ENCODE results near the gene XYLT1.

XYLT1 gene

DNA sequence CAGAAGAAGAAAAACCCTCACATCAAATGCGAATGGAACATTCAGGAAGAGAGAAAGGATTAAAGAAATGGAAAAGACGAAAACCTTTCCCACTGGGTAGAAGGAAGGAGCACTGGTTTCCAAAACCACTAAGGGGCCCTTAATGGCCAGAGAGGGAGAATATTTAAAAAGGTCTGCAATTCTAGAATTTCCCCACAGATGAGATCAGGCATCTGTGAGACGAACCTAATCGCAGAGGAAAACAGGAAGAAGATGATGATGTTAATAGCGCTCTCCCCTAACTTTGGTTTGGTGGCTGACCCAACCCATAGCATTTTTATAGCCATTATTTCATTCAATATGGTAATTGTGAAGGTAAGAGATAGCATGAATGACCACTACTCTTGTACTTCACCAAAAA lies 32.8 kb downstream of the XYLT1 start:
- TF ChIP-seq, protein P1, sequence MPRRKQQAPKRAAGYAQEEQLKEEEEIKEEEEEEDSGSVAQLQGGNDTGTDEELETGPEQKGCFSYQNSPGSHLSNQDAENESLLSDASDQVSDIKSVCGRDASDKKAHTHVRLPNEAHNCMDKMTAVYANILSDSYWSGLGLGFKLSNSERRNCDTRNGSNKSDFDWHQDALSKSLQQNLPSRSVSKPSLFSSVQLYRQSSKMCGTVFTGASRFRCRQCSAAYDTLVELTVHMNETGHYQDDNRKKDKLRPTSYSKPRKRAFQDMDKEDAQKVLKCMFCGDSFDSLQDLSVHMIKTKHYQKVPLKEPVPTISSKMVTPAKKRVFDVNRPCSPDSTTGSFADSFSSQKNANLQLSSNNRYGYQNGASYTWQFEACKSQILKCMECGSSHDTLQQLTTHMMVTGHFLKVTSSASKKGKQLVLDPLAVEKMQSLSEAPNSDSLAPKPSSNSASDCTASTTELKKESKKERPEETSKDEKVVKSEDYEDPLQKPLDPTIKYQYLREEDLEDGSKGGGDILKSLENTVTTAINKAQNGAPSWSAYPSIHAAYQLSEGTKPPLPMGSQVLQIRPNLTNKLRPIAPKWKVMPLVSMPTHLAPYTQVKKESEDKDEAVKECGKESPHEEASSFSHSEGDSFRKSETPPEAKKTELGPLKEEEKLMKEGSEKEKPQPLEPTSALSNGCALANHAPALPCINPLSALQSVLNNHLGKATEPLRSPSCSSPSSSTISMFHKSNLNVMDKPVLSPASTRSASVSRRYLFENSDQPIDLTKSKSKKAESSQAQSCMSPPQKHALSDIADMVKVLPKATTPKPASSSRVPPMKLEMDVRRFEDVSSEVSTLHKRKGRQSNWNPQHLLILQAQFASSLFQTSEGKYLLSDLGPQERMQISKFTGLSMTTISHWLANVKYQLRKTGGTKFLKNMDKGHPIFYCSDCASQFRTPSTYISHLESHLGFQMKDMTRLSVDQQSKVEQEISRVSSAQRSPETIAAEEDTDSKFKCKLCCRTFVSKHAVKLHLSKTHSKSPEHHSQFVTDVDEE (CRISPR knock-in tag; IDR thresholded peaks at IDR 0.05), result no peak
- TF ChIP-seq ZC3H10 (CRISPR knock-in tag; IDR thresholded peaks at IDR 0.05), result no peak
- TF ChIP-seq PPARA (CRISPR knock-in tag; IDR thresholded peaks at IDR 0.05; ENCODE audit: borderline replicate concordance), result no peak
- TF ChIP-seq SNAI2 (CRISPR knock-in tag; IDR thresholded peaks at IDR 0.05), result no peak
- TF ChIP-seq ISL1 (CRISPR knock-in tag; IDR thresholded peaks at IDR 0.05), result no peak
- no peak for TF ChIP-seq ZNF70 (CRISPR knock-in tag; IDR thresholded peaks at IDR 0.05)
- TF ChIP-seq CSDC2 (CRISPR knock-in tag; IDR thresholded peaks at IDR 0.05), result no peak
- TF ChIP-seq, protein P2, sequence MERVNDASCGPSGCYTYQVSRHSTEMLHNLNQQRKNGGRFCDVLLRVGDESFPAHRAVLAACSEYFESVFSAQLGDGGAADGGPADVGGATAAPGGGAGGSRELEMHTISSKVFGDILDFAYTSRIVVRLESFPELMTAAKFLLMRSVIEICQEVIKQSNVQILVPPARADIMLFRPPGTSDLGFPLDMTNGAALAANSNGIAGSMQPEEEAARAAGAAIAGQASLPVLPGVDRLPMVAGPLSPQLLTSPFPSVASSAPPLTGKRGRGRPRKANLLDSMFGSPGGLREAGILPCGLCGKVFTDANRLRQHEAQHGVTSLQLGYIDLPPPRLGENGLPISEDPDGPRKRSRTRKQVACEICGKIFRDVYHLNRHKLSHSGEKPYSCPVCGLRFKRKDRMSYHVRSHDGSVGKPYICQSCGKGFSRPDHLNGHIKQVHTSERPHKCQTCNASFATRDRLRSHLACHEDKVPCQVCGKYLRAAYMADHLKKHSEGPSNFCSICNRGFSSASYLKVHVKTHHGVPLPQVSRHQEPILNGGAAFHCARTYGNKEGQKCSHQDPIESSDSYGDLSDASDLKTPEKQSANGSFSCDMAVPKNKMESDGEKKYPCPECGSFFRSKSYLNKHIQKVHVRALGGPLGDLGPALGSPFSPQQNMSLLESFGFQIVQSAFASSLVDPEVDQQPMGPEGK (CRISPR knock-in tag; IDR thresholded peaks at IDR 0.05; ENCODE audit: borderline replicate concordance), result no peak
- TF ChIP-seq, protein P3, sequence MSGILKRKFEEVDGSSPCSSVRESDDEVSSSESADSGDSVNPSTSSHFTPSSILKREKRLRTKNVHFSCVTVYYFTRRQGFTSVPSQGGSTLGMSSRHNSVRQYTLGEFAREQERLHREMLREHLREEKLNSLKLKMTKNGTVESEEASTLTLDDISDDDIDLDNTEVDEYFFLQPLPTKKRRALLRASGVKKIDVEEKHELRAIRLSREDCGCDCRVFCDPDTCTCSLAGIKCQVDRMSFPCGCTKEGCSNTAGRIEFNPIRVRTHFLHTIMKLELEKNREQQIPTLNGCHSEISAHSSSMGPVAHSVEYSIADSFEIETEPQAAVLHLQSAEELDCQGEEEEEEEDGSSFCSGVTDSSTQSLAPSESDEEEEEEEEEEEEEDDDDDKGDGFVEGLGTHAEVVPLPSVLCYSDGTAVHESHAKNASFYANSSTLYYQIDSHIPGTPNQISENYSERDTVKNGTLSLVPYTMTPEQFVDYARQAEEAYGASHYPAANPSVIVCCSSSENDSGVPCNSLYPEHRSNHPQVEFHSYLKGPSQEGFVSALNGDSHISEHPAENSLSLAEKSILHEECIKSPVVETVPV (CRISPR knock-in tag; IDR thresholded peaks at IDR 0.05), result no peak
- TF ChIP-seq ZNF8 (CRISPR knock-in tag; IDR thresholded peaks at IDR 0.05), result no peak

DNA sequence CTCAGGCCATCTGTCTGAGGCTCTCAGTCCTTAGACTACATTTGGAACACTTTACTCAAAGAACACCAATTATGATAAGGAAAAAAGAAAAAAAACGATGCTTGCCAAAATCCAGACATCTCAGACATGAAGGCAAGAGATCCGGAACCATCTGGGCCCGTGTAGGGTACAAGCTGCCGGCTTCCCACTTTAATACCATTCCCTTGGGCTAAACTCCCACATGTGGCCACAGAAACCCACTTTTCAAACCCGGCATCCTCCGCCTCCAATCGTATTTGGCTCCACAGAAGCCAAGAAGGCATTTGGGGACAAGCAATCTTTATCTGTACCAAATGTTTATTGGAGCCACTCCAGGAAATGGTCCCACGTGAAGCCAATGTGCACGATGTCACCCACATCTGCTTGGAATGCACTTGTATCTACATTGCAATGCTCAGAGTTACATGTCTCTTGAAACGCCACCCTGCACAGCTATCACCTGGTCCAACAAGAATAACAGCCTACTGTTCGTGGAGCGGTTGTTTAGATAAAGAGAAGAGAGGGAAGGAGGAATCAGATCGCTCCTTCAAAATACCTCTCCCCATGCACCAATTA lies 33.5 kb downstream of the XYLT1 start:
- no peak for TF ChIP-seq ZC3H10 (CRISPR knock-in tag; IDR thresholded peaks at IDR 0.05)
- no peak for TF ChIP-seq RARB (CRISPR knock-in tag; IDR thresholded peaks at IDR 0.05)
- TF ChIP-seq ZNF8 (CRISPR knock-in tag; IDR thresholded peaks at IDR 0.05), result no peak
- TF ChIP-seq CSDC2 (CRISPR knock-in tag; IDR thresholded peaks at IDR 0.05), result no peak
- no peak for TF ChIP-seq ZFP30 (CRISPR knock-in tag; IDR thresholded peaks at IDR 0.05)
- TF ChIP-seq ZNF70 (CRISPR knock-in tag; IDR thresholded peaks at IDR 0.05), result no peak
- TF ChIP-seq, protein P4, sequence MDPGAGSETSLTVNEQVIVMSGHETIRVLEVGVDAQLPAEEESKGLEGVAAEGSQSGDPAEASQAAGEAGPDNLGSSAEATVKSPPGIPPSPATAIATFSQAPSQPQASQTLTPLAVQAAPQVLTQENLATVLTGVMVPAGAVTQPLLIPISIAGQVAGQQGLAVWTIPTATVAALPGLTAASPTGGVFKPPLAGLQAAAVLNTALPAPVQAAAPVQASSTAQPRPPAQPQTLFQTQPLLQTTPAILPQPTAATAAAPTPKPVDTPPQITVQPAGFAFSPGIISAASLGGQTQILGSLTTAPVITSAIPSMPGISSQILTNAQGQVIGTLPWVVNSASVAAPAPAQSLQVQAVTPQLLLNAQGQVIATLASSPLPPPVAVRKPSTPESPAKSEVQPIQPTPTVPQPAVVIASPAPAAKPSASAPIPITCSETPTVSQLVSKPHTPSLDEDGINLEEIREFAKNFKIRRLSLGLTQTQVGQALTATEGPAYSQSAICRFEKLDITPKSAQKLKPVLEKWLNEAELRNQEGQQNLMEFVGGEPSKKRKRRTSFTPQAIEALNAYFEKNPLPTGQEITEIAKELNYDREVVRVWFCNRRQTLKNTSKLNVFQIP (CRISPR knock-in tag; IDR thresholded peaks at IDR 0.05; ENCODE audit: borderline replicate concordance, low read depth), result no peak
- TF ChIP-seq, protein P5, sequence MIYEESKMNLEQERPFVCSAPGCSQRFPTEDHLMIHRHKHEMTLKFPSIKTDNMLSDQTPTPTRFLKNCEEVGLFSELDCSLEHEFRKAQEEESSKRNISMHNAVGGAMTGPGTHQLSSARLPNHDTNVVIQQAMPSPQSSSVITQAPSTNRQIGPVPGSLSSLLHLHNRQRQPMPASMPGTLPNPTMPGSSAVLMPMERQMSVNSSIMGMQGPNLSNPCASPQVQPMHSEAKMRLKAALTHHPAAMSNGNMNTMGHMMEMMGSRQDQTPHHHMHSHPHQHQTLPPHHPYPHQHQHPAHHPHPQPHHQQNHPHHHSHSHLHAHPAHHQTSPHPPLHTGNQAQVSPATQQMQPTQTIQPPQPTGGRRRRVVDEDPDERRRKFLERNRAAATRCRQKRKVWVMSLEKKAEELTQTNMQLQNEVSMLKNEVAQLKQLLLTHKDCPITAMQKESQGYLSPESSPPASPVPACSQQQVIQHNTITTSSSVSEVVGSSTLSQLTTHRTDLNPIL (CRISPR knock-in tag; IDR thresholded peaks at IDR 0.05; ENCODE audit: low read depth), result no peak
- TF ChIP-seq GLIS3 (CRISPR knock-in tag; IDR thresholded peaks at IDR 0.05), result no peak
- TF ChIP-seq ARNTL (CRISPR knock-in tag; IDR thresholded peaks at IDR 0.05; ENCODE audit: borderline replicate concordance, low read depth), result no peak
- TF ChIP-seq ZFP3 (CRISPR knock-in tag; IDR thresholded peaks at IDR 0.05), result no peak
- no peak for TF ChIP-seq BACH2 (CRISPR knock-in tag; IDR thresholded peaks at IDR 0.05; ENCODE audit: borderline replicate concordance)
- no peak for TF ChIP-seq ZNF565 (CRISPR knock-in tag; conservative IDR thresholded peaks at IDR 0.05; ENCODE audit: low read depth)
- TF ChIP-seq, protein P1 (CRISPR knock-in tag; IDR thresholded peaks at IDR 0.05), result no peak
- TF ChIP-seq SNAI2 (CRISPR knock-in tag; IDR thresholded peaks at IDR 0.05), result no peak
- no peak for TF ChIP-seq TOX (CRISPR knock-in tag; IDR thresholded peaks at IDR 0.05; ENCODE audit: borderline replicate concordance)
- no peak for TF ChIP-seq OSR1 (CRISPR knock-in tag; IDR thresholded peaks at IDR 0.05)
- TF ChIP-seq TCF4 (CRISPR knock-in tag; IDR thresholded peaks at IDR 0.05; ENCODE audit: borderline replicate concordance), result no peak
- TF ChIP-seq PPARA (CRISPR knock-in tag; IDR thresholded peaks at IDR 0.05; ENCODE audit: borderline replicate concordance), result no peak
- TF ChIP-seq, protein P3 (CRISPR knock-in tag; IDR thresholded peaks at IDR 0.05), result no peak

More for the DNA sequence above, 32.8 kb downstream of the XYLT1 start:
- no peak for ATAC-seq

More for the DNA sequence above, 33.5 kb downstream of the XYLT1 start:
- no peak for ATAC-seq
